D721Med (cell line): Measurements from ENCODE around the gene CPXM2.

ENCODE experiments used
- DNase-seq: peaks from one replicate; pipeline ENCODE4 v3.0.0; 2011; ENCODE audit warnings: low spot score; ENCODE audit not compliant: insufficient read length
- FAIRE-seq: peaks from 2 replicates; lab custom pipeline; 2011; peaks lifted over from hg19 to GRCh38; lab: Jason Lieb, UNC
- CTCF ChIP-seq: IDR thresholded peaks from 2 replicates; pipeline ENCODE4 v1.5.1; 2012; ENCODE audit warnings: mild to moderate bottlenecking, control low read depth; ENCODE audit not compliant: insufficient read depth; ENCODE audit errors: missing control alignments

The CPXM2 gene

GRCh38 chr10:123858077-123858681 is 33.4 kb downstream of the CPXM2 start:
- TF ChIP-seq CTCF: no peak
- FAIRE-seq (no peak), DNase-seq (no peak)

GRCh38 chr10:123857616-123858015 is 34.0 kb downstream of the CPXM2 start:
- TF ChIP-seq CTCF: no peak
- FAIRE-seq (no peak), DNase-seq (no peak)

- TF ChIP-seq CTCF: no peak
- no peak for DNase-seq
- no peak for FAIRE-seq
Measured at GRCh38 chr10:123855008-123855684, 36.5 kb downstream of the CPXM2 start.

DNA sequence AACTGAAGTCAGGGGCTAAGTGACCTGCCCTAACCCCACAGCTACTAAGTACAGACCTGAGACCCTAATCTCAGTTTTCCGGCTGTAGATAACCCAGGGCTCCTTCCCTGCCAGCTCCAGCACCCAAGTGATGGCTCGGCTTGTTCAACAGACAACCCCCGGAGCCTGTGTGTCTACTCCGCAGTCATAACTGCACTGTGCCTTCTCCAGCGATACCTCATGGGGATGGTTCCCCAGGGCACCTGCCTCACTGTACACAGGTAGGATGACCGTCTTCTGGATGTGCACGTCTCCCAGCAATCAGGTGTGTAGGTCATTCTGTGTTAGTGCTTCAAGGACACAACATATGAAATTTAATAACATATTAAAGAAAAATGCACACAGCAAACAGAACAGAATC is 37.1 kb downstream of the CPXM2 start:
- FAIRE-seq: no peak
- no peak for TF ChIP-seq CTCF

DNA sequence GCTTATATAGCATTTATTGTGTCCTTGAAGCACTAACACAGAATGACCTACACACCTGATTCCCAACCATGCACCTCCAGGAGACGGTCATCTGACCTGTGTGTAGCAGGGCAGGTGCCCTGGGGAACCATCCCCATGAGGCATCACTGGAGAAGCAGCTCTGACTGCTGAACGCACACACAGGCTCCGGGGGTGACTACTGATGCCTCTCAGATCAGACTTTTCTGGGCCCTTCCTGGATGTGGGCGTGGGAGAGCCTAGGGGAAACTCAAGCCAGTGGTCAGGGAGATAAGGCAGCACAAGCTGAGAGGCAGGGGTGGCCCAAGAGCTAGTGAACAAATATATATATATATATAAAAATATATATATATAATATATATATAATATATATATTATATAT is 37.6 kb downstream of the CPXM2 start:
- FAIRE-seq (no peak), DNase-seq (no peak)
- TF ChIP-seq CTCF: no peak

More for the DNA sequence above, 37.1 kb downstream of the CPXM2 start:
- no peak for DNase-seq

GRCh38 chr10:123852411-123852951 is 39.1 kb downstream of the CPXM2 start:
- DNase-seq (no peak), FAIRE-seq (no peak)
- TF ChIP-seq CTCF: no peak
